RWPE2 (cell line): Measurements from ENCODE around the gene ADM2.

Experiments
- ATAC-seq: fragments of 200-7000 bp; cut with Tn5 transposase; 3 replicates; pipeline ENCODE4 v1.9.1; 2021; ENCODE audit warnings: low read depth
- DNase-seq: peaks from one replicate; pipeline ENCODE4 v3.0.0-alpha.2; 2020; ENCODE audit warnings: low spot score
- H3K27ac ChIP-seq: fragments of 450-650 bp; 2 replicates; pipeline ENCODE4 v1.5.1; 2017; ENCODE audit warnings: mild to moderate bottlenecking; ENCODE audit not compliant: poor library complexity, severe bottlenecking
- H3K27me3 ChIP-seq: fragments of 250-450 bp; sonication (Bioruptor Pico); 2 replicates; pipeline ENCODE4 v1.5.1; 2021; ENCODE audit warnings: mild to moderate bottlenecking, moderate library complexity; ENCODE audit not compliant: insufficient read depth, poor library complexity, severe bottlenecking
- H3K36me3 ChIP-seq: fragments of 250-450 bp; sonication (Bioruptor Pico); 2 replicates; pipeline ENCODE4 v1.5.1; 2020; ENCODE audit warnings: low read depth, mild to moderate bottlenecking, moderate library complexity
- H3K4me1 ChIP-seq: fragments of 250-450 bp; sonication (Bioruptor Pico); 2 replicates; pipeline ENCODE4 v1.5.1; 2021; ENCODE audit warnings: mild to moderate bottlenecking, moderate library complexity; ENCODE audit not compliant: insufficient read depth, poor library complexity, severe bottlenecking
- H3K4me3 ChIP-seq: fragments of 250-450 bp; sonication (Bioruptor Pico); 2 replicates; pipeline ENCODE4 v1.5.1; 2021; ENCODE audit warnings: mild to moderate bottlenecking, moderate library complexity; ENCODE audit not compliant: severe bottlenecking
- H3K9me3 ChIP-seq: fragments of 250-450 bp; sonication (Bioruptor Pico); 2 replicates; pipeline ENCODE4 v1.5.1; 2021; ENCODE audit warnings: mild to moderate bottlenecking, moderate library complexity; ENCODE audit not compliant: severe bottlenecking
- TF ChIP-seq, protein P1 (sequence below): fragments of 450-650 bp; IDR thresholded peaks from one replicate; pipeline ENCODE4 v1.5.1; 2017; ENCODE audit warnings: mild to moderate bottlenecking, moderate library complexity; ENCODE audit not compliant: poor library complexity, severe bottlenecking

Gene ADM2

DNA sequence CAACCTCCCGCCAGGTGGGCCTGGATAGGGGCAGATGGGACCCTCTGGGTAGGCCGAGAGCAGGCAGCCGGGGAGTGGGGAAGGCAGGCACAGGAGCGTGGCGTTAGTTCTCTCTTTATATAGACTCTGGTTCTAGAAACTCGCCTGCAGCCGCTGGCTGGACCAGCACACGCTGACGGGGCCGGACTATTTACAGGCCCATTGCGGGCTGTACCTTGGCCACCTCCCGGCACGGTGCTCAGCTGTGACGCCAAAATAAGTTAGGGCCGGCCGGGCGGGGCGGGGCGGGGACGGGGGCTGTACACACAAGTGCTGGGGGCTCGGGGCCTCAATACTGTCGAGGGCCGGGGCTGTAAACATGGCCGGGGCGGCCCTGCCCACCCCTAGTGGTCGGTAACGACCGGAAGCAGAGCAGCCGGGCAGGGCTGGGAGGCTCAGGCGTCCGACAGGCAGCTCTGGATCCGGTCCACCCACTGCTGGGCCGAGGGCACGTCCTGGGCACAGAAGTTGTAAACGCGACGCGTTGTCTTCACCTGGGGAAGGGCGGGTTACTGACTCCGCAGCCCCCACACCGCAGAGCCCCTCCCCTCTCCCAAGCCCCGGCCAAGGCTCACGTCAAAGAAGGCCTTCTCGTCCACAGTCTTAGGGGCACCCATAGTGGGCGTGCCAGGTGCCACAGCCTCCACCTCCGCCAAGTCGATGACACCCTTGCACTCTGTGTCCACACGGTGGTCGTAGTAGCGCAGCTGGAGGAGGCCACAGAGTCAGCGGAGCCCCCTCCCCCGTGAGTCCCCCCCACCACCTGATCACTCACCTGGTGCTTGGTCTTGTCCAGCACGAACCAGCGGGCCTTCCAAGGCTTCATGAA, 34.4 kb upstream of the ADM2 start:
- peaks cover 27% of the 10 kb centered on the region for H3K36me3 ChIP-seq
- H3K4me3 ChIP-seq, result no peak overlapping the region
- no peaks in the 10 kb centered on the region for H3K4me1 ChIP-seq
- ATAC-seq, result no peak
- TF ChIP-seq, protein P1, sequence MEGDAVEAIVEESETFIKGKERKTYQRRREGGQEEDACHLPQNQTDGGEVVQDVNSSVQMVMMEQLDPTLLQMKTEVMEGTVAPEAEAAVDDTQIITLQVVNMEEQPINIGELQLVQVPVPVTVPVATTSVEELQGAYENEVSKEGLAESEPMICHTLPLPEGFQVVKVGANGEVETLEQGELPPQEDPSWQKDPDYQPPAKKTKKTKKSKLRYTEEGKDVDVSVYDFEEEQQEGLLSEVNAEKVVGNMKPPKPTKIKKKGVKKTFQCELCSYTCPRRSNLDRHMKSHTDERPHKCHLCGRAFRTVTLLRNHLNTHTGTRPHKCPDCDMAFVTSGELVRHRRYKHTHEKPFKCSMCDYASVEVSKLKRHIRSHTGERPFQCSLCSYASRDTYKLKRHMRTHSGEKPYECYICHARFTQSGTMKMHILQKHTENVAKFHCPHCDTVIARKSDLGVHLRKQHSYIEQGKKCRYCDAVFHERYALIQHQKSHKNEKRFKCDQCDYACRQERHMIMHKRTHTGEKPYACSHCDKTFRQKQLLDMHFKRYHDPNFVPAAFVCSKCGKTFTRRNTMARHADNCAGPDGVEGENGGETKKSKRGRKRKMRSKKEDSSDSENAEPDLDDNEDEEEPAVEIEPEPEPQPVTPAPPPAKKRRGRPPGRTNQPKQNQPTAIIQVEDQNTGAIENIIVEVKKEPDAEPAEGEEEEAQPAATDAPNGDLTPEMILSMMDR, result no peak
- H3K27ac ChIP-seq, result no peak overlapping the region
- no peaks in the 10 kb centered on the region for H3K27me3 ChIP-seq
- no peaks in the 10 kb centered on the region for H3K9me3 ChIP-seq
- no peak for DNase-seq

DNA sequence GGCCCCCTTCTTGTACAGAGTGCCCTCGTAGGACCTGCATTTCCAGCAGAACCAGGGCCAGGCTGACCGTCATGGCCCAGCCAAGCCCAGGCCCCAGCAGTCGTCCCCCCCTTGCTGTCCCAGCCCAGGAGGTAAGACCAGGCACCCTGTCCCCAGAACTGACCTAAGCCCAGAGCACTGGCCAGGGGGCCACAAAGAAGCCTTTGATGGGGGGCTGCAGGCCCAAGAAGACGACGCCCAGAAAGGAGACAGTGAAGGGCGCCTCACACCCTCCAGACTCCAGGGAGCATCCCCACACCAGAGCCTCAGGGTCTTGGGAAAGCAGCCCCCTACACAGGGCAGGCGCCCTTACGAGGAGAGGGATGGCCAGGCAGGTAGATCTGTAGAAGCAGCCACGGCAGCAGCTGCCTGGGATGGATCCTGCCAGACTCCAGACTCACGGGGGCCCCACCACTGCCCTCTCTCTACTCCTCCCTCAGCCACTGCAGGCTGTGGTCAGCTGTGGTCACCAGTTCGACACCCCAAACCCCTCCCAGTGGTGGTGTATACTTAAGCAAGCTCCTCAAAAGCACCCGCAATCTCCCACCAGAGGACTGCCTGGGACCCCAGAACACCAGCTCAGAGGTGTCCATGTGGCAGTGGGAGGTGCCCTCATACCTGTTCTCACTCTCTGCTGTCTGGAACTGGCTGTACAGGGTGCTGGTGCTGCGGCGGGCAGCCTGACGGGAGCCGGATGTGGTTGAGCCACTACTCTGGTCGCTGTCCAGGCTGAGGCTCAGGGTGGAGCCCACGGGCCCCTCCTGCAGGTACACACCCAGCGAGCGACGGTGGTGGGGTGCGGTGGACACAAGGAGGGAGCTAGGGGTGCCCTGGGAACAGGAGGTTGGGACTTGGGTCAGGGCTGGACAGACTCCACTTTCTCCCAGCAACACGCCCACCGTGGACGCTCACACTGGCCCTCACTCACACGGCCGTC, 33.5 kb upstream of the ADM2 start:
- Histone ChIP-seq H3K36me3 (peaks cover 28% of the 10 kb centered on the region), H3K4me3 (no peak overlapping the region), H3K4me1 (no peaks in the 10 kb centered on the region), H3K27me3 (no peaks in the 10 kb centered on the region), H3K9me3 (no peaks in the 10 kb centered on the region), H3K27ac (no peak overlapping the region)
- DNase-seq, result no peak
- TF ChIP-seq, protein P1, result no peak
- no peak for ATAC-seq

DNA sequence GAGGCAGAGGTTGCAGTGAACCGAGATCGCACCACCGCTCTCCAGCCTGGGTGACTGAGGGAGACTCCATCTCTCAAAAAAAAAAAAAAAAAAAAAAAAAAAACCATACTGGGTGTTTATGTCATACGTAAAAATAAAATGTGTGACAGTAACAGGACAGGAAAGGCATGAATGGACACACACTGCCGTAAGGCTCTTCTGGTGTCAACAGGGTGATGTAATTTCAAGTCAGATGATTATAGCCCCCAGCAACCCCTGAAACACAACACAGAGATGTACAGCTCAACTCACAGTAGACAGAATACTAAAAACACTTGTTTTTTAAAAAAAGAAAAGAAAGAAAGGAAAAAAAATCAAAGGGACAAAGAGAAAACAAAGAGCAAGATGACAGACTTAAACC, 28.7 kb upstream of the ADM2 start:
- no peak overlapping the region for H3K27ac ChIP-seq
- H3K27me3 ChIP-seq, result no peaks in the 10 kb centered on the region
- H3K4me1 ChIP-seq, result no peaks in the 10 kb centered on the region
- TF ChIP-seq, protein P1, result no peak
- DNase-seq, result no peak
- H3K36me3 ChIP-seq, result peaks cover 46% of the 10 kb centered on the region
- no peaks in the 10 kb centered on the region for H3K9me3 ChIP-seq
- ATAC-seq, result no peak
- H3K4me3 ChIP-seq, result no peak overlapping the region

DNA sequence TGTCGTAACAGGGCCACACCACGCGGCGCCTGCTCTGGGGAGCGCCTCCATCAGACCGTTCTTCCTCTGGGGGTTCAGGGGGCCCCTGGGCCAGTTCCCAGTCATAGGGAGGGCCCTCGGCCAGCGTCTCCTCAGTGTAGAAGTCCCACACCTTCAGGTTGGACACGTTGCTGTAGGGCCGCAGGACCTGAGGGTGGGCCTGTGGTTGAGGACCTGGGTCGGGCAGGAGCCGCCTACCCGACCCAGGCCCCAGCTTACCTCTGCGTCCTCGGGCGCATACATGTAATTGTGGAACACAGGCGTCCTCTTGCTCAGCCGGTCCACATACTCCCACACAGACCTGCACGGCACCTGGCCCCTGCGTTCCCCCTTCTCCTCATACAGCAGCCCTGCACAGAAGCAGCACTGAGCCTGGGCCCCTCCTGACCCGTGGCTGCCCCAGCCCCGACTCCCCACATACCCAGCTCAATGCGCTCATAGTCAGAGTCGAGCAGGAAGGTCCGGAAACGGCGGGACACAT, 26.7 kb upstream of the ADM2 start:
- Histone ChIP-seq H3K4me1 (no peaks in the 10 kb centered on the region), H3K9me3 (no peaks in the 10 kb centered on the region), H3K4me3 (no peak overlapping the region), H3K27me3 (no peaks in the 10 kb centered on the region), H3K36me3 (peaks cover 47% of the 10 kb centered on the region), H3K27ac (no peak overlapping the region)
- DNase-seq (no peak), ATAC-seq (no peak)
- TF ChIP-seq, protein P1, result no peak
